Esophagus muscularis mucosa (tissue), 4 donors: ENCODE results near the gene MEGF6. TPM values are rescaled to one million over a fixed set of nuclear protein-coding genes. Genes with fewer than 3 reads are reported as not detected.
"Not testable (repeated sequence)": the region's sequence is repeated elsewhere in the genome, so short reads cannot be mapped to it uniquely, and the experiment has no call there.

Experiments
- DNase-seq: peaks from one replicate; pipeline ENCODE4 v3.0.0-alpha.2; 2017; ENCODE audit errors: extremely low spot score
- H3K27ac ChIP-seq, 4 donors: fragments of 200-600 bp; sonication (generic); replicated peaks in 1 of 4; 1 replicate in 3 of 4; 2 replicates in 1 of 4; pipeline ENCODE4 v1.5.1; 2016 to 2019; ENCODE audit warnings: mild to moderate bottlenecking in 1 of 4
- H3K27me3 ChIP-seq, 4 donors: fragments of 200-600 bp; sonication (generic); one replicate each; pipeline versions ENCODE4 v1.5.1 to v1.6.0; 2016 to 2019
- H3K36me3 ChIP-seq, 4 donors: fragments of 200-600 bp; sonication (generic); one replicate each; pipeline ENCODE4 v1.5.1; 2016 to 2019
- H3K4me1 ChIP-seq, 4 donors: fragments of 200-600 bp; sonication (generic); one replicate each; pipeline ENCODE4 v1.5.1; 2016 to 2019
- H3K4me3 ChIP-seq, 4 donors: fragments of 200-600 bp; sonication (generic); 1 replicate in 2 of 4; 2 replicates in 2 of 4; pipeline ENCODE4 v1.5.1; 2016 to 2019; ENCODE audit warnings: mild to moderate bottlenecking in 4 of 4, moderate library complexity in 1 of 4
- H3K9me3 ChIP-seq, 4 donors: fragments of 200-600 bp; sonication (generic); 1 replicate in 3 of 4; 2 replicates in 1 of 4; pipeline ENCODE4 v1.5.1; 2016 to 2019
- EP300 ChIP-seq: sonication (generic); formaldehyde crosslinking; IDR thresholded peaks from one replicate; pipeline ENCODE4 v1.6.1; 2017; ENCODE audit warnings: antibody characterized with exemption
- POLR2A ChIP-seq: fragments of 450-650 bp; IDR thresholded peaks from one replicate; pipeline ENCODE4 v1.6.1; 2017; ENCODE audit warnings: antibody characterized with exemption, moderate library complexity, mild to moderate bottlenecking, low read depth
- POLR2AphosphoS5 ChIP-seq, 2 donors: sonication (generic); formaldehyde crosslinking; IDR thresholded peaks; one replicate each; pipeline ENCODE4 v1.6.1; 2017; ENCODE audit warnings: antibody characterized with exemption in 2 of 2
- whole genome bisulfite sequencing: methylation state at CpG from one replicate; pipeline ENCODE4 v1.1.5; 2018; 5-methylcytosine and 5-hydroxymethylcytosine counted together
- intact Hi-C: fragments of 100-400 bp; cut with DNase I; formaldehyde crosslinking; loops from one replicate; pipeline ENCODE4 v1.15.1; 2023
- total RNA-seq, 4 donors: library from RNA; depleted of rRNA; stranded (reverse); fragments of >200 nt; gene quantifications; one replicate each; pipeline versions ENCODE4 v1.1.0 to v1.2.1, GENCODE V29; 2016
- TF ChIP-seq, protein P1 (sequence below), 3 experiments: fragments of 200-600 bp in 2 of 3; fragments of 450-650 bp in 1 of 3; sonication (generic) in 2 of 3; IDR thresholded peaks; one replicate each; pipeline ENCODE4 v1.5.1; 2017 to 2019; ENCODE audit warnings: antibody characterized with exemption in 3 of 3, mild to moderate bottlenecking in 2 of 3, moderate library complexity in 1 of 3

Gene MEGF6
- total RNA-seq, 4 donors from 2014 or later: 9.3 to 18.1 (median 12.7) TPM

DNA sequence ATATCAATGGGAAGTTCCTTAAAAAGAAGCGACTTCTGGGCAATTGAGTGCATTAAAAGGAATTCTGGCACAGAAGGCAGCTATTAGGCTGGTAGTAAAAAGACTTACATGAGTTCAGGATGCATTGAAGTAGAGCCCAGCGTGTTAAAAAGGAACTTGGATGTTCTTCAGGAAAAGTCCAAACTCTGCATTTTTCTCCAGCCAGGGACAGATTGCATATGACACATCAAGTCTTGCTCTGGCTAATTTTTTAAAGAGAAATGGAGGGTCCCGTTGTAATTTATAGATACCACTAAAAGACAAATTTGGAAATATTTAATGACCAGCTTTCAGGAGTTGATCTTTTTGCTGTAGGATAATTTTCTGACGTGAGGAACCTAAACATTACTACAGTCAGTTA, 14.7 kb upstream of the MEGF6 start:
- H3K36me3 ChIP-seq: peaks cover 28 to 44% (median 39%) of the 10 kb centered on the region in 4 donors
- intact Hi-C loops: no loop called here
- peak overlapping the region in 1 of 4 donors; percentile 91 for H3K27ac ChIP-seq
- H3K4me3 ChIP-seq: peak overlapping the region; percentile 97 to 100 (median 99)
- no peaks in the 10 kb centered on the region for H3K27me3 ChIP-seq
- TF ChIP-seq, protein P1, sequence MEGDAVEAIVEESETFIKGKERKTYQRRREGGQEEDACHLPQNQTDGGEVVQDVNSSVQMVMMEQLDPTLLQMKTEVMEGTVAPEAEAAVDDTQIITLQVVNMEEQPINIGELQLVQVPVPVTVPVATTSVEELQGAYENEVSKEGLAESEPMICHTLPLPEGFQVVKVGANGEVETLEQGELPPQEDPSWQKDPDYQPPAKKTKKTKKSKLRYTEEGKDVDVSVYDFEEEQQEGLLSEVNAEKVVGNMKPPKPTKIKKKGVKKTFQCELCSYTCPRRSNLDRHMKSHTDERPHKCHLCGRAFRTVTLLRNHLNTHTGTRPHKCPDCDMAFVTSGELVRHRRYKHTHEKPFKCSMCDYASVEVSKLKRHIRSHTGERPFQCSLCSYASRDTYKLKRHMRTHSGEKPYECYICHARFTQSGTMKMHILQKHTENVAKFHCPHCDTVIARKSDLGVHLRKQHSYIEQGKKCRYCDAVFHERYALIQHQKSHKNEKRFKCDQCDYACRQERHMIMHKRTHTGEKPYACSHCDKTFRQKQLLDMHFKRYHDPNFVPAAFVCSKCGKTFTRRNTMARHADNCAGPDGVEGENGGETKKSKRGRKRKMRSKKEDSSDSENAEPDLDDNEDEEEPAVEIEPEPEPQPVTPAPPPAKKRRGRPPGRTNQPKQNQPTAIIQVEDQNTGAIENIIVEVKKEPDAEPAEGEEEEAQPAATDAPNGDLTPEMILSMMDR (IDR thresholded peaks at IDR 0.05): no peak
- no peak for DNase-seq
- 83% methylated on average over 4 of the region's 4 CpGs for WGBS
- H3K9me3 ChIP-seq: no peaks in the 10 kb centered on the region
- H3K4me1 ChIP-seq: peaks cover 24 to 40% (median 33%) of the 10 kb centered on the region in 4 donors

DNA sequence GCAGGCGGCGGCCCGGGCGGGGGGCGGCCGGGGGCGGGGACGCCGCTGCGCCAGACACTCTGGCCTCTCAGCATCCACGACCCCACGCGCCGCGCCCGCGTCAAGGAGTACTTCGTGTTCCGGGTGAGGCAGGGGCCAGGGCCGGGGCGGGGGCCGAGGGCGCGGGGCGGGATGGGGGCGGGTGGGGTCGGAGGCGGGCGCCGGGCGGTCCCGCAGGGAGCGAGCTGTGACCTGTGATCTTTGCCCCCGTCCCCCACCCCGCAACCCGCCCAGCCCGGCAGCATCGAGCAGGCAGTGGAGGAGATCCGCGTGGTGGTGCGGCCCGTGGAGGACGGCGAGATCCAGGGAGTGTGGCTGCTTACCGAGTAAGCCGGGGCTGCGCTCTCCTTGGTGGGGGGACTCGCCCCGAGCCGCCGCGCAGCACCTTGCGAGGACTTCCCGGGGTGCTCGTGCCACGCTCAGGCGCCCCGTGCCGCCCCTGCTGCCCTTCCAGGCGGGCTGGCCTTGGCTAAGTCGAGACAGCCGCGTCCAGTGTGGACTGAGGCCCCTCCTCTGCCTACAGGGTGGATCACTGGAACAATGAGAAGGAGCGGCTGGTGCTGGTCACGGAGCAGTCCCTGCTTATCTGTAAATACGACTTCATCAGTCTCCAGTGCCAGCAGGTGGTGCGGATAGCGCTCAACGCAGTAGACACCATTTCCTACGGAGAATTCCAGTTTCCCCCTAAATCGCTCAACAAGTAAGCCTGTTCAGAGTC, 14.0 kb upstream of the MEGF6 start:
- Histone ChIP-seq H3K27ac (peak overlapping the region; percentile 78 to 91 (median 88)), H3K4me3 (peak overlapping the region; percentile 97 to 100 (median 99)), H3K36me3 (peaks cover 28 to 37% (median 32%) of the 10 kb centered on the region in 4 donors), H3K4me1 (peaks cover 24 to 43% (median 38%) of the 10 kb centered on the region in 4 donors), H3K9me3 (no peaks in the 10 kb centered on the region), H3K27me3 (no peaks in the 10 kb centered on the region)
- DNase-seq: no peak
- intact Hi-C loops: no loop called here
- TF ChIP-seq POLR2AphosphoS5 (IDR thresholded peaks at IDR 0.05): no peak
- no peak for TF ChIP-seq POLR2A
- TF ChIP-seq EP300: no peak
- TF ChIP-seq, protein P1 (IDR thresholded peaks at IDR 0.05): no peak
- 17% methylated on average over 8 of the region's 71 CpGs for WGBS

DNA sequence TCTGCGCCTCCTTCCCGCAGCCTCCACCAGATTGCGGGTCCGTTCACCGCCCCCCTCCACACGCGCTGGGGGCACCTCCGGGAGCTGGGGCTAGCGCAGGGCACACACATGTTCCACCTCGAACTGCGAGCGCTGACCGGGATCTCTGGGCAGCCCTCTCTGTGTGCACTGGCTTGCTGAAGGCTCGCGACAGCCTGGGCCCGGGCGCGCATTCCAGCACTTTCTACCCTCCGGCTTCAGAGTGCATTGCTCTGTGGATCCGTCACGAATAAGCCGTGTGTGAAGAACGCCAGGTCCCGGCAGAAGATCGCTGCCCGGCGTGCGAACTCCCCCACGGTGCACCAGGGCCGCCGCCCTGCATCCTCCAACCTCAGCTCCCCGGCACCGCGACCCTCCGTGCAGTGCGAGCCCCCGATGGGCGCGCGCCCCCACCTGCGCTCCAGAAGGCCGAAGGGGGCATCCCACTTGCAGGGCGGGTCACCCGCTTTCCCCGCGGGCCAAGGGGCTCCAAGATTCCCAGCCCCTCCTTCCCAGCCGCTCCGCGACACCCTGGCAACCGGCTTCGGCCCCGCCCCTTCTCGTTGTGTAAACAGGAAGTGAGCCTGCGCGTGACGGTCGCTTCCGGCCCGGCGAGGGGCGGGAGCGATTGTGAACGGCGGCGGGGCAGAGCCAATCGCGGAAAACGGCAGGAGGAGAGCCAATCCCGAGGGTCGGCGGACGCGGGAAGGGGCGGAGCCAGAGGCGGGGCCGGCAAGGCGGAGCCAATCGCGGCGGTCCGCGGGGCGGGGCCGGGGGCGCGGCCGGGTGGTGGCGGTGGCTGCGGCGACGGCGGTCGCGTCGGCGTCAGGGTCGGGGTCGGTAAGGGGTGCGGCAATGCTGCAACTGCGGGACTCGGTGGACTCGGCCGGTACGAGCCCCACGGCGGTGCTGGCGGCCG, 13.2 kb upstream of the MEGF6 start, which contains the start of gene TPRG1L:
TSS of gene TPRG1L (plus strand) at position 816 of the 937 bp plus-strand sequence. CDS start at position 874, 58 bp downstream.
- H3K4me1 ChIP-seq: peaks cover 24 to 43% (median 39%) of the 10 kb centered on the region in 4 donors
- no peaks in the 10 kb centered on the region for H3K27me3 ChIP-seq
- WGBS: 1% methylated on average over 70 of the region's 108 CpGs
- TF ChIP-seq POLR2AphosphoS5 (IDR thresholded peaks at IDR 0.05) (peak; percentile 75 to 89), EP300 (no peak), POLR2A (no peak)
- TF ChIP-seq, protein P1 (IDR thresholded peaks at IDR 0.05): peak in 1 of 3 experiments; percentile 8
- H3K27ac ChIP-seq: peak within 1 kb of the TSS; percentile 85 to 91 (median 88)
- intact Hi-C loops: no loop called here
- H3K9me3 ChIP-seq: no peaks in the 10 kb centered on the region
- H3K4me3 ChIP-seq: peak within 1 kb of the TSS; percentile 97 to 100 (median 99)
- peaks cover 22 to 28% (median 24%) of the 10 kb centered on the region in 4 donors for H3K36me3 ChIP-seq
- peak; percentile 100 for DNase-seq

DNA sequence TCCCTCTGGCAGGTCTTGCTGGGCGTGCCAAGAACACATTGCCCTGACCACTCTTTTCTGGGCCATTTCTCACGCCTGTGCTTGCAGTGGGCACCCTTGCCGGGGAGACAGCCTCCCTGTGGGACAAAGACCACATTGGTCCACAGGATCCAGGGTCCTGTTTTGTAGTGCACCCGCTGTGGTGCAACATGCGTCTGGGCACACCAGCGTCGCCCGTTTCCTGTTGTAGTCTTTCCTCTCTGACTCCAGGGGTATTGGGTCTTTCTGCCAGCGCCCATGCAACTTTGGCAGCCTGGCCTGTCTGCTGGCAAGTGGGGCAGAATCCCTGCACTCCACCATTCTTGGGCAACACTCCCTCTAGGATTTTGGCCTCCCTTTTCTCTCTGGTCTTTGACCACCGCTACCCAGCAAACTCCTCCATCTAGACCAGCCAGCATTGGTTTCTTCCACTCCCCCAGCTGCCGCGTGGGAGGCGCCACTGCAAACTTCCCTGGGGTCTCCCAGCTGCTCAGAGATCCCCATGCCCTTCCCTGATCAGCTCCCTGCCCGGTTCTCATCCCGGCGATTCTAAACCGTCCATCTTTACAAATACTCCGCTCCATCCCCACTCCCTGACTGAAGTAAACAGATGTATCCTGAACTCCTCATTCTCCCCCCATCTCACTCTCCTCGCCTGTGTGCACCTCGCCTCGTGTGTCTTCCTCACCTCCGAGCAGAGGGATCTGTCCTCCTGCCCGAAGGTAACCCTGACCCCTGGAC, 12.3 kb upstream of the MEGF6 start:
- WGBS: 35% methylated on average over 23 of the region's 23 CpGs
- Histone ChIP-seq H3K4me3 (peak overlapping the region; percentile 97 to 100 (median 99)), H3K27ac (peak overlapping the region; percentile 85 to 91 (median 88)), H3K4me1 (peaks cover 24 to 51% (median 47%) of the 10 kb centered on the region in 4 donors), H3K27me3 (no peaks in the 10 kb centered on the region), H3K36me3 (peaks cover 14 to 20% (median 16%) of the 10 kb centered on the region in 4 donors), H3K9me3 (no peaks in the 10 kb centered on the region)
- intact Hi-C loops: no loop called here
- no peak for DNase-seq
- TF ChIP-seq, protein P1 (IDR thresholded peaks at IDR 0.05): no peak
- TF ChIP-seq POLR2A (no peak), EP300 (no peak), POLR2AphosphoS5 (IDR thresholded peaks at IDR 0.05) (no peak)

DNA sequence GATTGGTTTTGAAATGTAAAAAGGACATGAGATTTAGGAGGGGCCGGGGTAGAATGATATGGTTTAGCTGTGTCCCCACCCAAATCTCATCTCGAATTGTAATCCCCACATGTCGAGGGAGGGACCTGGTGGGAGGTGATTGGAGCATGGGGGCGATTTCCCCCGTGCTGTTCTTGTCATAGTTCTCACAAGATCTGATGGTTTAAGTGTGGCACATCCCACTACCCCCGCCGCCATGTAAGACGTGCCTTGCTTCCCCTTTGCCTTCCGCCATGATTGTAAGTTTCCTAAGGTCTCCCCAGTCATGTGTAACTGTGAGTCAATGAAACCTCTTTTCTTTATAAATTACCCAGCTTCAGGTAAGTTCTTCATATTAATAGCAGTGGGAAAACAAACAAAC, 10.8 kb upstream of the MEGF6 start:
- H3K4me3 ChIP-seq, intact Hi-C loops, H3K27me3 ChIP-seq, H3K9me3 ChIP-seq, DNase-seq, H3K36me3 ChIP-seq, H3K27ac ChIP-seq: not testable (repeated sequence)
- H3K4me1 ChIP-seq: peaks cover 24 to 54% (median 49%) of the 10 kb centered on the region in 4 donors
- 87% methylated on average over 9 of the region's 9 CpGs for WGBS
